Osteoblast (primary cell): ENCODE results near the gene MGST2. TPM values are rescaled to one million over a fixed set of nuclear protein-coding genes. Genes with fewer than 3 reads are reported as not detected.
A peak's percentile ranks its signal among the peaks of the same experiment; 100 is the strongest.

Experiments used
- DNase-seq: peaks from one replicate; pipeline ENCODE4 v3.0.0; 2011; ENCODE audit warnings: low spot score, mixed read lengths; ENCODE audit not compliant: insufficient read length; ENCODE audit errors: missing footprints
- H2AFZ ChIP-seq: 2 replicates; pipeline ENCODE4 v1.6.0; 2011; ENCODE audit warnings: mild to moderate bottlenecking, low read length
- H3K27ac ChIP-seq: 2 replicates; pipeline ENCODE4 v1.5.1; 2011; ENCODE audit warnings: mild to moderate bottlenecking, low read depth, low read length, moderate library complexity
- H3K27me3 ChIP-seq: 2 replicates; pipeline ENCODE4 v1.6.0; 2012; ENCODE audit warnings: mild to moderate bottlenecking, control low read depth, inconsistent platforms, low read length, moderate library complexity; ENCODE audit not compliant: insufficient read depth
- H3K36me3 ChIP-seq: 2 replicates; pipeline ENCODE4 v1.5.1; 2011; ENCODE audit warnings: mild to moderate bottlenecking, low read length, control low read depth, moderate library complexity; ENCODE audit not compliant: insufficient read depth
- H3K4me1 ChIP-seq: 2 replicates; pipeline ENCODE4 v1.5.1; 2011; ENCODE audit warnings: mild to moderate bottlenecking, low read length, control low read depth, moderate library complexity; ENCODE audit not compliant: insufficient read depth
- H3K4me2 ChIP-seq: 2 replicates; pipeline ENCODE4 v1.6.0; 2011; ENCODE audit warnings: mild to moderate bottlenecking, low read length; ENCODE audit not compliant: insufficient read depth
- H3K4me3 ChIP-seq: fragments of 200-600 bp; sonication (generic); 3 replicates; pipeline ENCODE4 v1.5.1; 2012; ENCODE audit warnings: mild to moderate bottlenecking, low read length, inconsistent platforms; ENCODE audit not compliant: insufficient read depth
- H3K79me2 ChIP-seq: 2 replicates; pipeline ENCODE4 v1.6.0; 2012; ENCODE audit warnings: mild to moderate bottlenecking, low read length, control low read depth, inconsistent platforms; ENCODE audit not compliant: insufficient read depth
- H3K9me3 ChIP-seq: 2 replicates; pipeline ENCODE4 v1.5.1; 2011; ENCODE audit warnings: low read depth, low read length, control low read depth
- H4K20me1 ChIP-seq: 2 replicates; pipeline ENCODE4 v1.6.0; 2012; ENCODE audit warnings: mild to moderate bottlenecking, low read length, control low read depth; ENCODE audit not compliant: insufficient read depth
- CTCF ChIP-seq: IDR thresholded peaks from 2 replicates; pipeline ENCODE4 v1.5.1; 2011; ENCODE audit warnings: mild to moderate bottlenecking, low read depth, low read length, moderate library complexity; ENCODE audit errors: extremely low read depth
- total RNA-seq: library from RNA; depleted of rRNA; stranded (reverse); fragments of >200 nt; gene quantifications from 2 replicates; pipeline ENCODE4 v1.2.3, GENCODE V29; 2012

MGST2 gene
- total RNA-seq, 1 donor = 6.2 TPM

- no peaks in the 10 kb centered on the region for H3K9me3 ChIP-seq
- H3K4me2 ChIP-seq = no peak overlapping the region
- H2AFZ ChIP-seq = no peak overlapping the region
- H4K20me1 ChIP-seq = no peaks in the 10 kb centered on the region
- H3K4me1 ChIP-seq = peaks cover 22% of the 10 kb centered on the region
- H3K4me3 ChIP-seq = no peak overlapping the region
- no peak overlapping the region for H3K27ac ChIP-seq
- no peaks in the 10 kb centered on the region for H3K27me3 ChIP-seq
- no peaks in the 10 kb centered on the region for H3K36me3 ChIP-seq
- DNase-seq = no peak
- TF ChIP-seq CTCF = no peak
- no peaks in the 10 kb centered on the region for H3K79me2 ChIP-seq
Observed at GRCh38 chr4:139645458-139645857, 20.2 kb upstream of the MGST2 start.

- Histone ChIP-seq H3K4me1 (peaks cover 10% of the 10 kb centered on the region), H3K27ac (no peak overlapping the region), H3K79me2 (no peaks in the 10 kb centered on the region), H3K36me3 (no peaks in the 10 kb centered on the region), H2AFZ (no peak overlapping the region), H3K9me3 (no peaks in the 10 kb centered on the region), H4K20me1 (no peaks in the 10 kb centered on the region), H3K4me3 (no peak overlapping the region), H3K4me2 (no peak overlapping the region), H3K27me3 (no peaks in the 10 kb centered on the region)
- no peak for DNase-seq
- no peak for TF ChIP-seq CTCF
Observed at GRCh38 chr4:139647184-139647583, 18.4 kb upstream of the MGST2 start.

- TF ChIP-seq CTCF = no peak
- H4K20me1 ChIP-seq = no peaks in the 10 kb centered on the region
- no peaks in the 10 kb centered on the region for H3K9me3 ChIP-seq
- H2AFZ ChIP-seq = no peak overlapping the region
- no peak overlapping the region for H3K27ac ChIP-seq
- H3K4me2 ChIP-seq = no peak overlapping the region
- H3K79me2 ChIP-seq = no peaks in the 10 kb centered on the region
- H3K36me3 ChIP-seq = no peaks in the 10 kb centered on the region
- no peak for DNase-seq
- H3K4me3 ChIP-seq = no peak overlapping the region
- peaks cover 2% of the 10 kb centered on the region for H3K4me1 ChIP-seq
- peaks cover under 1% of the 10 kb centered on the region for H3K27me3 ChIP-seq
Observed at GRCh38 chr4:139647952-139648351, 17.7 kb upstream of the MGST2 start.

- Histone ChIP-seq H3K4me3 (peak overlapping the region; percentile 21), H4K20me1 (no peaks in the 10 kb centered on the region), H3K4me1 (no peaks in the 10 kb centered on the region), H3K79me2 (no peaks in the 10 kb centered on the region), H3K9me3 (no peaks in the 10 kb centered on the region), H2AFZ (peak overlapping the region; percentile 47), H3K27me3 (peaks cover 23% of the 10 kb centered on the region), H3K4me2 (peak overlapping the region; percentile 66), H3K36me3 (no peaks in the 10 kb centered on the region), H3K27ac (no peak overlapping the region)
- peak; percentile 65 for DNase-seq
- peak; percentile 96 for TF ChIP-seq CTCF
Observed at GRCh38 chr4:139651282-139652194, 14.1 kb upstream of the MGST2 start.
